HG03558 (cell line): ENCODE data around the gene FCAMR.

Experiments
- ATAC-seq: cut with Tn5 transposase; IDR thresholded peaks from one replicate; pipeline ENCODE4 v1.9.1; 2021; ENCODE audit warnings: moderate number of reproducible peaks; ENCODE audit not compliant: unreplicated experiment; ENCODE audit errors: extremely low read depth

FCAMR gene

DNA sequence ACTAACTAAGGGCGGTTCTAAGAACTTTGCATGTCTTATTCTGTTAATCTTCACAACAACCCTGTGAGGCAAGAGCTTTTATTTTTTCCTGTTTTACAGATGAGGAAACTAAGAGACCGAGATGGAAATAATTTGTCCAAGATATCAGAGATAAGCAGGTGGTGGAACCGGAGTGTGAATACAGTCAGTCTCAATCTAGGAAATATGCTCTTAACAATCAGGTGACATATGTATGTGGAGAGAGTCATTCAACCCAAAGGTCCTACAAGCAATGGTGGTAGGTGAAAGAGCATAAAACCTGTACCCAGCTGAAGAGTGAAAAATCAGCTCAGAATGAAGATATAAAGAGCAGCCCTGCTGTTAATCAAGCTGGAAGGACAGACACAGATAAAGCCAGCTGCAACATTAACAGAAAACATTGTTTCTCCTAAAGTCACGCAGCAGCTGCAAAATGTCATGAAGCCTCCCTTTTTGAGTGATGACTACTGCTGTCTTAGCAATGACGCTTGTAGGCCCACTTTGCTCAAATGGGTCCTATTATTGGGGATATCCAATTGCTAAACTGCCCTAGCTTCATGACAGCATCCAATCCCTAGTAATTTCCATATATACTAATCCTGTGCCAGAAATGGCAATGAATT lies 30.5 kb upstream of the FCAMR start:
- ATAC-seq = no peak

DNA sequence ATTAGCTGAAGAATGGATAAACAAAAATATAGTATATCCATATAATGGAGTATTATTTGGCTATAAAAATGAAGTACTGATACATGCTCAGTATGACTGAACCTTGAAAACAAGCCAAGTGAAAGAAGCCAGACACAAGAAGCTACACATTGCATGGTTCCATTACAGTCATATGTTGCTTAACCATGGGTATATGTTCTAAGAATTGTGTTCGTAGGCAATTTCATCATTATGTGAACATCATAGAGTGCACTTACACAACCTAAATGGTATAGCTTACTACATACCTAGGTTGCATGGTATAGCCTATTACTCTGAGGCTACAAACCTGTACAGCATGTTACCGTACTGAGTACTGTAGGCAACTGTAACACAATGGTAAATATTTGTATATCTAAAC lies 28.6 kb upstream of the FCAMR start:
- no peak for ATAC-seq

GRCh38 chr1:206992790-206993189 lies 22.5 kb upstream of the FCAMR start:
- ATAC-seq = no peak

DNA sequence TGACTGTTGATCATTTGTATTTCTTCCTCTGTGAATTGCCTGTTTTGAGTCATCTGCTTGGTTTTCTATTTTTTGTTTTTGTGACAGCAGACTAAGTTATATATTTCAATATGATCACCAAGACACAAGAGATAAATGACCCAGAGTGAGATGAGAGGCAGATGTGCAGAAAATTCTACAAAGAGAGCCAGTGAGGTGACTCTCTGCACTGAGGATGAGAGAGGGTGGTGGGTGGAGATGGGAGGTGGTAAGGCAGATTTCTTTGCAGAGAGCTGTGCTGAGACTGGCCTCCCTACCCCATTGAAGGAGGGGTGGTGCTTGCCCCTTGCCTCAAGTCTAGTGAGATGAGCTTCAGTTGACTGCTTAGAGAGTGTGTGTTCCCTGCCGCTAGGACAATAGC lies 17.6 kb upstream of the FCAMR start:
- no peak for ATAC-seq

- no peak for ATAC-seq
Measured at GRCh38 chr1:206986885-206987284, 16.6 kb upstream of the FCAMR start.

DNA sequence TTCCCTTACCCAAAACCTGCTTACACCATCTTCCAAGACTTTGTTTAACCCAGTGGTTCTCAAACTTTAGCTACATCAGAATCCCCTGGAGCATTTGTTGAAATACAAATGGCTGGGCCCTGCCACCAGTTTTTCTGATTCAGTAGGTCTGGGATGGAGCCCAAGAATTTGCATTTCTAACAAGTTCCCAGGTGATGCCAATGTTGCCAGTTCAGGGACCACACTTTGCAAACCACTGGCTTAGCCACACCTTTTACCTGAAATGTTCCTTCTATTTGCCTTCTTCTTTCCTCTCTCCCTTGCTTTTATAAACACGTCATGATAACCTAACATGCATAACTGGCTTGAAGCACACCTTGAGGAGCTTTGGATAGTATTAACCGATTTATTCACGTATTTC lies 16.1 kb upstream of the FCAMR start:
- no peak for ATAC-seq

DNA sequence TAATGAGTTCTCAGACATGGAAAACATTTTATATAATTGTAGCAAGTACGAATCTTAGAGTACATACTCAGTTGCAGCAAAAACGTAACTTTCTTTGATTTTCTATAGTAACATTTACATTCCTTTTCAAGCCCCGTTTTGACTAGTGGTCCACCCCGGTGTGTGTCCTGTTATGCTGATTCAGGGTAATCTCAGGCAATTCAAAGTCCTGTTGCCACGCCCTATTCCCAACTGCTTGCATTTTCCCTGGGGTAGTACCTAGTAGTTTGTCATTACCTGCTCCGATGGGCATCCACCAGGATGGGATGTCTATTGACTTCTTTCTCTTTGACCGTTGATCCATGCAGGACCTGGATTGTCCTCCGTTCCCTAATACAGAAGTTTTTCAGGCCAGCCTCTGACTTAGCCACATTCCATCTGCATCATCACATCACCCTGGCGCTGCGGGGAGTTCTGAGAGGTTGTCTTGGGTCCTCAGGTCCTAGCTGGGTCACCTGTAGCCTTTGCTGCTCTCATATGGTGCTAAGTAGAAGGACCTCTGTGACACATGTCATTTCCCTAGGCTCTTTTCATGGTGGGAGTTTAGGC lies 15.0 kb upstream of the FCAMR start:
- no peak for ATAC-seq

- ATAC-seq = no peak
Measured at GRCh38 chr1:206982216-206982615, 12.0 kb upstream of the FCAMR start.

- no peak for ATAC-seq
Measured at GRCh38 chr1:206979379-206980043, 9.3 kb upstream of the FCAMR start.

GRCh38 chr1:206978259-206978658 lies 8.0 kb upstream of the FCAMR start:
- ATAC-seq = no peak

DNA sequence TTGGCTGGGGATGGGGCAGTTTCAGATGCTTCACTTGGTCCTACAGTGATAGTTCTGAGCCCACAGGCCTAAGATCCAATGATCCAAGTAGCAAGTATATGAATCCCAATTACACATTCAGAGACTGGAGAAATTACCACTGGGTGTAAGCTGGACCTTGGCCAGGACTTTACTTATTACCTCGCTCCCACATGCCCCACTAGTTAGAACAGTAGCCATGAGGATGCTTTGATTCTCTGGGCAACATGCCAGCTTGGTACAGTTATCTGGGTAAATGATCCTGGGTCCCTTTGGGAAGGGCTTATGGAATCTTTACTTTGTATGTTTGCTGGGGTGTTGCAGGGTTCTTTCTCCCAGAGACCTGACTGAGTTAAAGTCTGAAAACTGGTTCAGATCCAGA lies 5.0 kb upstream of the FCAMR start:
- no peak for ATAC-seq

DNA sequence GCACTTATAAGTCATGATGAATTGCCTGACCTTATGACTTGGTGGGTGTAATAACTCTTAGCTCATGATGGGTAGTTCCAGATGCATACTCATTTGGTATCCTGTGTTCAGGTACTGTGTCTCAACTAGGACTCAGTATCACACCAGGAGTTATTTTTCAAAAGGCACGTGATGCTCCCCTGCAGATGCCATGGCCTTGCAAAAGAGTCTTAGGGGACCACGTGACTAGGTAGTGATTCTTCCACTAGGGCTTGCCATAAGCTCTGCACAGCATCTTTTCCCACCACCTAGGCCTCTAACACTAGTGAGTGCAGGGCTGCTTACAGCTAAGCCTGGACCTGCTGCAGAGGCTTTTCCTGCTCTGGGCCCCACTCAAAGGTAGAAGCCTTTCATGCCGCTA lies 3.9 kb upstream of the FCAMR start:
- ATAC-seq = no peak

GRCh38 chr1:206972728-206973127 lies 2.5 kb upstream of the FCAMR start:
- ATAC-seq = no peak

DNA sequence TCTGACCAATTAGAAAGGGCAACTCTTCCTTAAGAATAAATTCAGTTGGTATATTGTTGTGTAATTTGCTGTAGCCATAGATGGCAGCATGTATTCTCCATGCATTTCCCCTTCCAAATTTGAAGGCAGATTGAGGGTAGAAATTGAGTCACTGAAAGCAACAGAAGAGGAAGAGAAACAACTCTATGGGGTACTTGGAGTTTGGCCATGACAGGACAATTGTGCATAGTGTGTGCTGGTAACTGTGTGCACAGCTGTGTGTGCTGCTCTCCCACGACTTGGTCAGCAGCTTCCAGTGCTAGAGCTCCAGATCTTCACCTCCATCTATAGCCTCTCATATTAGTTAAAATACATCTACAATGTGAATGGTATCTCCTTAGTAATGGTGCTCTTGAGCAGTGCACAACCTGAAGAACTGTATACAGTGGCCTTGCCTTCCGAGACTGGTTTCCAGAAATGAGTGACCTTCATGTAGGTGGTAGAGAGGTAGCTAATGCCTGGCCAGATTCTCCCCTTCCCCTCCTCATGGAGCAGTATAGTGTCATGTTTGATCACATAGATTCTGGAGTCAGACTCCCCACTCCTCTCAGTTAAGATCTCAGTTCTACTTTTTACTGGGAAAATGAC lies 882 bp upstream of the FCAMR start:
- ATAC-seq = no peak

DNA sequence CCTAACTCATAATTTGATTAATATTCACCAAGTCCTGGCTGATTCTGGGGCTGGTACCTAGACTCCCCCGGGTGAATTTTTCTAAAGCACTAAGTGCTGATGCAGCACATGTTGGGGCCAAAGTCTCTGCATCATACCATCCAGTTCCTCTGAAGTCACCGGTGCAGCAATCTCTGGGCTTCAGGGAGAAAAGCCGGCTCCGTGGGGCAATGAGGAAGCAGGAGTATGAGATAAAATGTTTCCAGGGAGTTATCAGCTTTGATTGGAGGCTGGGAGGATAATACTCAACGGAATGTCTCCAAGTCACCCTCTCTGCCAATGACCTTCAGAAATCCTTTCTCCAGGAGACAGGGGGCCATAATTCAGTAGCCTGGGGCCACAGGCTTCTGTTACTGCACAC lies 1.2 kb downstream of the FCAMR start:
- no peak for ATAC-seq

DNA sequence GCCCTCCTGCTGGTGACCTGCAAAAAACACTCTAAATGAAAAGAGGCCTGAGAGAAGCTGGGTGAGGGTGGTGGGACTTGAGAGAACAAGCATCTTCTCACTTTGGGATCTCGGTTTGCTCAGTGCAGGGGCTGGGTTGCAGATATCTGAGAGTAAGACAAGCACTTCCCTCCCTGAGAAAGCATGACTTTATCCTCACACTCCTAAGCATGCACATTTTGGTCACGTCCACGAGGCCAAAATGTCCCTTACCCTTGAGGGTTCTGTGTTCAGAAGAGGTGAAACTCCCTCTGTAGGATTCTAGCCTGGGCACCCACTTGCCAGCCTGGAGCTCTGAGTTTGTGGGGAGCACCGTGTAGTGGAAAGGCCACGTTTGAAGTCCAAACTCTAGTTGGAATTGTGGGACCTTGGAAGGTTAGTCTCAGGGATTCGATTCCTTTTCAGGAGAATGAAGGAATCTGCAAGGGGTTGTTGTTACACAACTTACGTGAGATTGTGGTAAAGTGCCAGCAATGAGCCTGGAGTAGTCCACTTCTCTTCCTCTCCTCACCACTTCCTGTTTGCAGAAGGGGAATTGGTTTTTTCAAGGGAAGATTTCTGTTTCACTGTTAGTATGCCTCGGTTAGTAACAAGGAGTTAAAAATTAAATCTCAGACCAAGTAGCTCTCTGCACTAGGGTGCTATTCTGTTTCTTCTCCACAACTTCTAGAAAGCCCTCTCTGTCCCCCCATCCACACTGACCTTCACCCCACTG lies 3.0 kb downstream of the FCAMR start:
- ATAC-seq = no peak

DNA sequence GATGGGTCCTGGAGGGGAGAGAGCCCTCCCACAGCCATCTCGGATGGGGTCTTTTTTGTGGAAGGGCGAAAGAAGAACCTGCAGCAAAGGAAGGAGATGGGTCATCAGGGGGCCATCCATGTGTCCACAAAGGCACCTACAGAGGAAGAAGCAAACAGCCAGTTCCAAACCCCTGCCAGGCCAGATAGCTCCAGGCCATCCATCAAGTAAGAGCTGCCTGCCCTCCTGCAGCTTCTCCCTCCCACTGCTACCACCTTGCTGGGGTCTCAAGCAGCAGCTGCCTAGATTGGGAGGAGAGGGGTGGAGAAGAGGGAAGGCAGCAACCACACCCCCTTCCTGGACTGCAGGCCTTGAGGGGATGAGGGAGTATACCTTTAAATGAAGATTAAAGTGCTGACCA lies 4.5 kb downstream of the FCAMR start:
- no peak for ATAC-seq

DNA sequence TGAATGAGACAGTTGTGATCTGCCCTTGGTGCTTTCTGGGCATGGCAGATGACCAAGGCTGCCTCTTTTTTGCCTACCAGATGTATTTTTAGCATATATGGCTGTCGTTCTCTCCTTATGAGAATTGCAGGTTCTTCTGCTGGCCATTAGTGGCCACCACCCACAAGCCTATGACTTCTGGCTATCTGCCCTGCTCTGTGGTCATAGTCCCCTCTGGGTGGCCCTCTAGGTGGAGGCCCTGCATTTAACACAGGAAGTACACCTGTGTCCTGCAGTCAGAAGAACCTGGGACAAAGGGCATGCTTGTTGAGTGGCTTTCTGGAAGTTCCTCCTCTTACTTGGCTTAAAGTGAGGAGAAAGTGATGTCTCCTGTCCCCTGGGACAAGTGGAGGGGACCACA lies 6.5 kb downstream of the FCAMR start:
- ATAC-seq = no peak

DNA sequence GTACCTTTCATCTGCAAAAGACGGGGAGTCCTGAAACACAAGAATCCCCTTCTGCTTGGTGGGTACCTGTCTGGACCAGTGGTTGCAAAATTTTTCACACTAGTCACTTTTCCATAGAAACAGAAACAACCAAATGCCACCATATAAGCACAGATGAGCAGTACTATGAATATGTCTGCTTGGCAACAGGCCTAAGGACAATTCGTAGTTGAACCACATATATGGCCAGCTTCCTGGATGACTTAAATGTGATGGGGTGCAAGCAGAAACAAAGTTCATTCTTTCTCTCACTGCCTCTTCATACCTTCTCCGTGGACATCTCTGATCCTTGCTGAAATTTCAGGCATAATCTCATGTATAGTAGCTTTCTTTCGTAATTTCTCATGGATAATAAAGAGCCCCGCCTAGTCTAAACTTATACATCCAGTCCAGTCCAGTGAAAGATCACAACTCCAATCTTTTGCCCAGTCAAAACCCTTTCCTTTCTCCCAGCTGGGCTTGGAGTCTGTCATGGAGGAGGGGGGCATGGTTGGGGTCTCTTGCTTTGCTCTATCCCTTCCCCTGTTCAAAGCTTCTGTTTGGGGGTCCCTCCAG lies 7.0 kb downstream of the FCAMR start:
- no peak for ATAC-seq

DNA sequence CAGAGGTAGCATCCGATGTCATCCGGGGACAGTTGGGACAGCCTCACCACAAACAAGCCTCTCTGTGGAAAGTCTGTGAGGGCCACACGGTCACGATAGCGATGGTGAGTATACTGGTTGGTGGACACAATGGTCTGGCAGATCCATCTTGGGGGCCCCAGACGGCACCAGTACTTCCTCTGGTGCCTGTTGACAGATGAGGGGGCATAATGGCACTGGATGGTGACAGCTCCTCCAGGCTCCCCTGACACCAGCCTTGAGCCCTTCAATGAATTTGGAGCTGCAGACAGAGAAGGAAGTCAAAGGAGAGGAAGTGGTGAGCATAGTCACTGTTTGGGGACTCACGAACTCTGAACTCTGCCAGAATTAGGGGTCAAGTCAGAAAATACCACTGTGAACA lies 8.0 kb downstream of the FCAMR start:
- ATAC-seq = no peak
